HepG2 (cell line): Measurements from ENCODE around the gene SUSD3. TPM values are rescaled to one million over a fixed set of nuclear protein-coding genes. Genes with fewer than 3 reads are reported as not detected.

Experiments
- ADNP ChIP-seq: sonication (generic); formaldehyde crosslinking; IDR thresholded peaks from 2 replicates; pipeline ENCODE4 v1.4.0; 2020; ENCODE audit warnings: missing genetic modification reagents
- AKNA ChIP-seq: sonication (generic); formaldehyde crosslinking; IDR thresholded peaks from 2 replicates; pipeline ENCODE4 v1.4.0; 2020; ENCODE audit warnings: missing genetic modification reagents, borderline replicate concordance
- ATF3 ChIP-seq: sonication (generic); formaldehyde crosslinking; IDR thresholded peaks from 2 replicates; pipeline ENCODE4 v1.4.0; 2020; ENCODE audit warnings: missing genetic modification reagents
- CBX5 ChIP-seq: sonication (generic); formaldehyde crosslinking; IDR thresholded peaks from 2 replicates; pipeline ENCODE4 v1.4.0; 2020; ENCODE audit warnings: missing genetic modification reagents, borderline replicate concordance
- FOXO4 ChIP-seq: sonication (generic); formaldehyde crosslinking; conservative IDR thresholded peaks from 2 replicates; pipeline ENCODE4 v1.8.1; 2023; ENCODE audit warnings: missing genetic modification reagents
- KLF12 ChIP-seq: sonication (generic); formaldehyde crosslinking; IDR thresholded peaks from 2 replicates; pipeline ENCODE4 v1.4.0; 2020; ENCODE audit warnings: missing genetic modification reagents, borderline replicate concordance
- NCOA1 ChIP-seq: sonication (generic); formaldehyde crosslinking; IDR thresholded peaks from 2 replicates; pipeline ENCODE4 v1.9.0; 2021; ENCODE audit warnings: missing genetic modification reagents
- NFKB2 ChIP-seq: sonication (generic); formaldehyde crosslinking; IDR thresholded peaks from 2 replicates; pipeline ENCODE4 v1.4.0; 2020; ENCODE audit warnings: missing genetic modification reagents, borderline replicate concordance
- PCBP1 ChIP-seq: fragments of 200-400 bp; formaldehyde crosslinking; IDR thresholded peaks from 2 replicates; pipeline ENCODE4 v1.6.1; 2017; ENCODE audit warnings: mild to moderate bottlenecking, low read depth, low read length, borderline replicate concordance
- REXO4 ChIP-seq: sonication (generic); formaldehyde crosslinking; IDR thresholded peaks from 2 replicates; pipeline ENCODE4 v1.8.0; 2022; ENCODE audit warnings: missing genetic modification reagents, mild to moderate bottlenecking, borderline replicate concordance
- SCMH1 ChIP-seq: sonication (generic); formaldehyde crosslinking; IDR thresholded peaks from 2 replicates; pipeline ENCODE4 v1.9.0; 2021; ENCODE audit warnings: missing genetic modification reagents, mild to moderate bottlenecking, borderline replicate concordance
- SETDB1 ChIP-seq: sonication (generic); formaldehyde crosslinking; IDR thresholded peaks from 2 replicates; pipeline ENCODE4 v1.5.1; 2020; ENCODE audit warnings: missing genetic modification reagents, mild to moderate bottlenecking, borderline replicate concordance
- SIX4 ChIP-seq: sonication (generic); formaldehyde crosslinking; IDR thresholded peaks from 2 replicates; pipeline ENCODE4 v1.4.0; 2020; ENCODE audit warnings: missing genetic modification reagents
- TBP ChIP-seq: sonication (generic); formaldehyde crosslinking; IDR thresholded peaks from 2 replicates; pipeline ENCODE4 v1.5.0; 2020; ENCODE audit warnings: missing genetic modification reagents
- TERF1 ChIP-seq: sonication (generic); formaldehyde crosslinking; IDR thresholded peaks from 2 replicates; pipeline ENCODE4 v1.8.0; 2022; ENCODE audit warnings: mild to moderate bottlenecking, missing genetic modification reagents, moderate library complexity
- ZBTB33 ChIP-seq: sonication (generic); formaldehyde crosslinking; IDR thresholded peaks from 2 replicates; pipeline ENCODE4 v1.4.0; 2020; ENCODE audit warnings: missing genetic modification reagents
- ZMYM3 ChIP-seq: sonication (generic); formaldehyde crosslinking; IDR thresholded peaks from 2 replicates; pipeline ENCODE4 v1.5.1; 2020; ENCODE audit warnings: mild to moderate bottlenecking, missing genetic modification reagents
- ZNF446 ChIP-seq: sonication (generic); formaldehyde crosslinking; IDR thresholded peaks from 2 replicates; pipeline ENCODE4 v1.5.0; 2020; ENCODE audit warnings: mild to moderate bottlenecking, missing genetic modification reagents
- ZNF660 ChIP-seq: sonication (generic); formaldehyde crosslinking; IDR thresholded peaks from 2 replicates; pipeline ENCODE4 v1.5.1; 2020; ENCODE audit warnings: mild to moderate bottlenecking, low read depth, missing genetic modification reagents, borderline replicate concordance
- ZNF772 ChIP-seq: sonication (generic); formaldehyde crosslinking; IDR thresholded peaks from 2 replicates; pipeline ENCODE4 v1.5.0; 2020; ENCODE audit warnings: mild to moderate bottlenecking, missing genetic modification reagents
- ZNF841 ChIP-seq: sonication (generic); formaldehyde crosslinking; IDR thresholded peaks from 2 replicates; pipeline ENCODE4 v1.8.1; 2023; ENCODE audit warnings: missing genetic modification reagents, borderline replicate concordance
- polyA plus RNA-seq, 8 experiments: library from polyadenylated mRNA; depleted of rRNA in 3 of 8; stranded (reverse) in 7 of 8; unstranded in 1 of 8; fragments of >200 nt; fragmentation: Illumina TruSeq in 4 of 8; extraction: Trizol in 4 of 8; gene quantifications; 2 replicates each; pipeline versions ENCODE4 v1.2.1 to v1.2.3, GENCODE V29; 2011 to 2016; ENCODE audit warnings: low read depth in 4 of 8, missing spikeins in 1 of 8, mixed read lengths in 1 of 8; ENCODE audit not compliant: insufficient read depth in 1 of 8
- total RNA-seq, 5 experiments: library from RNA; depleted of rRNA; stranded (reverse); fragments of >200 nt; fragmentation: Illumina TruSeq; extraction: Trizol; gene quantifications; 2 replicates each; pipeline ENCODE4 v1.2.3, GENCODE V29; 2016; ENCODE audit warnings: low read depth in 1 of 5

The SUSD3 gene
- total and polyA plus RNA-seq, 2 of the 13 experiments (the other 11 are each of a cell fraction or from before 2014, with no cell fraction given) = 7.0 to 9.1 TPM

- TF ChIP-seq AKNA (CRISPR knock-in tag) (no peak), PCBP1 (no peak), TERF1 (CRISPR knock-in tag) (no peak), REXO4 (CRISPR knock-in tag) (no peak), TBP (CRISPR knock-in tag) (no peak), ZNF446 (CRISPR knock-in tag) (no peak), ZNF841 (no peak), KLF12 (CRISPR knock-in tag) (no peak), FOXO4 (no peak), SETDB1 (CRISPR knock-in tag) (no peak), ADNP (no peak), NCOA1 (no peak), ZNF660 (CRISPR knock-in tag) (no peak), ATF3 (no peak), NFKB2 (CRISPR knock-in tag) (peak; percentile 28; the same call in 1 of the 2 replicates), ZMYM3 (no peak; the same call in 1 of the 2 replicates), CBX5 (CRISPR knock-in tag) (no peak), ZNF772 (CRISPR knock-in tag) (peak; percentile 64; the same call in 1 of the 2 replicates), ZBTB33 (CRISPR knock-in tag) (no peak), SCMH1 (CRISPR knock-in tag) (no peak), SIX4 (CRISPR knock-in tag) (no peak)
These were observed 68.4 kb downstream of the SUSD3 start (continued) for GRCh38 chr9:93126825-93127368.
